ENCODE results near the gene CDK5RAP1. TPM values are rescaled to one million over a fixed set of nuclear protein-coding genes. Genes with fewer than 3 reads are reported as not detected.
"Not testable (repeated sequence)": the region's sequence is repeated elsewhere in the genome, so short reads cannot be mapped to it uniquely, and the experiment has no call there.

The CDK5RAP1 gene
- total and polyA plus RNA-seq, 2 donors (not counting 3 experiments of a cell fraction or from before 2014, with no cell fraction given), result 30.8 to 36.5 TPM

DNA sequence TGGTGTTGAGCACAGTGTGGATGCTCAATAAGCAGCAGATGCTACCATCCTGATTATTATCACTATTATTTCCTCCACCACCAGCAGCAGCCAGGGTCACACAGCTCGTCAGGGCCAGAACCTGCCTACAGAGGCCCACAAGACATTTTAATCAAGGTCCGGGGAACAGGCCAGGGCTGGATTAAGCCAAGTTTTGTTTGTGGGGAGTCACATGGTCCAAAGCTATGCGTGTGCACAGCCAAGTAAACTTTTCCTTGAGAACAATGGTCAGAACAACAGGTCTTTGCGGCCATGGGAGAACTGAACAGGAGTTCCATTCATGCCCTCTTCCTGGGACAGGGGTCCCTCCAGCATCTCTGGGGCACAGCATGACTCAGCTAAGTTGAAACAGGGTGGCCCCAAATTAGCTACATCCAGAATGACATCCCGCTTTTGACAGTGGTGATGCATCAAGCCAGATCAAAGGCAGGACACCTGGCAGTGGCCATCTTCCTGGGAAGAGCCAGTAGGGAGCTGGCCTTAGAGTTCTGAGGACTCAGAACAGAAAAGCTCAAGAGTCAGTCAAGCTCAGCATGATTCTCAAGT lies 30.6 kb upstream of the CDK5RAP1 start:
- POLR2A ChIA-PET, result no interaction called here
- dilution Hi-C loops (cut with MboI; ENCODE audit: extremely low pct_ligation_motif_present, low sequenced_read_pairs) (no loop called here), intact Hi-C loops (cut with micrococcal nuclease) (no loop called here)
- Histone ChIP-seq H2AFZ (ENCODE audit: low read depth, low read length) (no peak overlapping the region), H3K27ac (ENCODE audit: insufficient read depth, low read depth, low read length) (no peak overlapping the region), H3K4me3 (replicated peaks in 1 of 3; ENCODE audit: insufficient read depth in 1 of 3, low read depth in 1 of 3, low read length in 3 of 3) (no peak overlapping the region), H3K36me3 (ENCODE audit: control insufficient read depth in 2 of 2, extremely low read depth in 1 of 2, insufficient read depth in 2 of 2, low read length in 2 of 2) (no peaks in the 10 kb centered on the region), H3K9ac (replicated peaks; ENCODE audit: extremely low read depth, insufficient read depth, low read length) (no peak overlapping the region), H3K27me3 (ENCODE audit: control insufficient read depth in 2 of 2, insufficient read depth in 2 of 2, low read length in 2 of 2) (no peaks in the 10 kb centered on the region), H3K4me2 (ENCODE audit: insufficient read depth, low read length) (no peak overlapping the region), H3K9me3 (replicated peaks; ENCODE audit: control insufficient read depth, insufficient read depth, low read length) (no peaks in the 10 kb centered on the region), H4K20me1 (replicated peaks; ENCODE audit: control insufficient read depth, extremely low read depth, insufficient read depth, low read length) (no peaks in the 10 kb centered on the region), H3K9me1 (replicated peaks; ENCODE audit: control insufficient read depth, extremely low read depth, insufficient read depth, low read length) (no peaks in the 10 kb centered on the region), H3K4me1 (ENCODE audit: control insufficient read depth, extremely low read depth, insufficient read depth, low read length) (no peaks in the 10 kb centered on the region), H3K79me2 (ENCODE audit: control insufficient read depth, insufficient read depth, low read length) (no peaks in the 10 kb centered on the region)
- no peak for TF ChIP-seq GATA2 (IDR thresholded peaks at IDR 0.05; ENCODE audit: insufficient read depth, insufficient read length, low read depth, low read length)
- DNase-seq (ENCODE audit: low read depth, low spot score) (no peak), FAIRE-seq (no peak)
- no TSS peak for BruUV-seq (replicated peaks)
- CTCF ChIA-PET, result interaction anchor here (1.1 to 1.3 kb wide), 3 partner anchors 11 to 221 kb away, joined by 3 read pairs; no protein-coding TSS in a partner anchor

- FAIRE-seq; H3K79me2 ChIP-seq (ENCODE audit: control insufficient read depth, insufficient read depth, low read length); H3K27me3 ChIP-seq (ENCODE audit: control insufficient read depth in 2 of 2, insufficient read depth in 2 of 2, low read length in 2 of 2); dilution Hi-C loops (cut with MboI; ENCODE audit: extremely low pct_ligation_motif_present, low sequenced_read_pairs); H3K4me2 ChIP-seq (ENCODE audit: insufficient read depth, low read length); H3K36me3 ChIP-seq (ENCODE audit: control insufficient read depth in 2 of 2, extremely low read depth in 1 of 2, insufficient read depth in 2 of 2, low read length in 2 of 2); H3K9ac ChIP-seq (replicated peaks; ENCODE audit: extremely low read depth, insufficient read depth, low read length); H4K20me1 ChIP-seq (replicated peaks; ENCODE audit: control insufficient read depth, extremely low read depth, insufficient read depth, low read length); POLR2A ChIA-PET; DNase-seq (ENCODE audit: low read depth, low spot score); H3K4me3 ChIP-seq (replicated peaks in 1 of 3; ENCODE audit: insufficient read depth in 1 of 3, low read depth in 1 of 3, low read length in 3 of 3); BruUV-seq (replicated peaks); H3K4me1 ChIP-seq (ENCODE audit: control insufficient read depth, extremely low read depth, insufficient read depth, low read length); H3K9me3 ChIP-seq (replicated peaks; ENCODE audit: control insufficient read depth, insufficient read depth, low read length); H3K27ac ChIP-seq (ENCODE audit: insufficient read depth, low read depth, low read length); intact Hi-C loops (cut with micrococcal nuclease); H3K9me1 ChIP-seq (replicated peaks; ENCODE audit: control insufficient read depth, extremely low read depth, insufficient read depth, low read length); H2AFZ ChIP-seq (ENCODE audit: low read depth, low read length): not testable (repeated sequence)
- CTCF ChIA-PET, result interaction anchor here (1.0 to 1.1 kb wide), 2 partner anchors 10 to 12 kb away, joined by 3 read pairs; no protein-coding TSS in a partner anchor
Observed at GRCh38 chr20:33423875-33424274, 22.6 kb upstream of the CDK5RAP1 start.

Measured in endothelial cell of umbilical vein (primary cell).